GM21576 (cell line): ENCODE measurements around the gene NRG2.

Source experiments
- ATAC-seq: cut with Tn5 transposase; IDR thresholded peaks from one replicate; pipeline ENCODE4 v1.9.1; 2021; ENCODE audit warnings: mild to moderate bottlenecking, moderate library complexity; ENCODE audit not compliant: unreplicated experiment

NRG2 gene

GRCh38 chr5:139911425-139912120, 131.5 kb downstream of the NRG2 start:
- ATAC-seq, result no peak

GRCh38 chr5:139910901-139911300, 132.2 kb downstream of the NRG2 start:
- no peak for ATAC-seq

GRCh38 chr5:139910036-139910435, 133.1 kb downstream of the NRG2 start:
- no peak for ATAC-seq

- no peak for ATAC-seq
Observed at GRCh38 chr5:139908749-139909148, 134.3 kb downstream of the NRG2 start.

GRCh38 chr5:139906661-139907060, 136.4 kb downstream of the NRG2 start:
- ATAC-seq, result no peak

- no peak for ATAC-seq
Observed at GRCh38 chr5:139904816-139905661, 138.1 kb downstream of the NRG2 start.

- no peak for ATAC-seq
Observed at GRCh38 chr5:139904566-139904815, 138.6 kb downstream of the NRG2 start.

GRCh38 chr5:139903795-139904565, 139.1 kb downstream of the NRG2 start:
- no peak for ATAC-seq

- no peak for ATAC-seq
Observed at GRCh38 chr5:139903450-139903794, 139.7 kb downstream of the NRG2 start.

GRCh38 chr5:139901986-139902385, 141.1 kb downstream of the NRG2 start:
- ATAC-seq, result no peak

GRCh38 chr5:139901251-139901575, 141.9 kb downstream of the NRG2 start:
- ATAC-seq, result no peak

- no peak for ATAC-seq
Observed at GRCh38 chr5:139900546-139901250, 142.4 kb downstream of the NRG2 start.

- no peak for ATAC-seq
Observed at GRCh38 chr5:139898981-139899380, 144.1 kb downstream of the NRG2 start.

- ATAC-seq, result no peak
Observed at GRCh38 chr5:139897982-139898381, 145.1 kb downstream of the NRG2 start.

- ATAC-seq, result no peak
Observed at GRCh38 chr5:139897342-139897741, 145.8 kb downstream of the NRG2 start.

- no peak for ATAC-seq
Observed at GRCh38 chr5:139896718-139897117, 146.4 kb downstream of the NRG2 start.

- no peak for ATAC-seq
Observed at GRCh38 chr5:139895647-139896046, 147.5 kb downstream of the NRG2 start.

GRCh38 chr5:139895046-139895445, 148.1 kb downstream of the NRG2 start:
- ATAC-seq, result no peak

- ATAC-seq, result no peak
Observed at GRCh38 chr5:139893873-139894272, 149.2 kb downstream of the NRG2 start.

- ATAC-seq, result no peak
Observed at GRCh38 chr5:139889410-139889809, 153.7 kb downstream of the NRG2 start.

- no peak for ATAC-seq
Observed at GRCh38 chr5:139888370-139888769, 154.7 kb downstream of the NRG2 start.
